Measurements from ENCODE around the gene LCP1. TPM values are rescaled to one million over a fixed set of nuclear protein-coding genes. Genes with fewer than 3 reads are reported as not detected.

LCP1 gene
- total and polyA plus RNA-seq, 2 of the 13 experiments (the other 11 are each of a cell fraction or from before 2014, with no cell fraction given) = 1.6 TPM

DNA sequence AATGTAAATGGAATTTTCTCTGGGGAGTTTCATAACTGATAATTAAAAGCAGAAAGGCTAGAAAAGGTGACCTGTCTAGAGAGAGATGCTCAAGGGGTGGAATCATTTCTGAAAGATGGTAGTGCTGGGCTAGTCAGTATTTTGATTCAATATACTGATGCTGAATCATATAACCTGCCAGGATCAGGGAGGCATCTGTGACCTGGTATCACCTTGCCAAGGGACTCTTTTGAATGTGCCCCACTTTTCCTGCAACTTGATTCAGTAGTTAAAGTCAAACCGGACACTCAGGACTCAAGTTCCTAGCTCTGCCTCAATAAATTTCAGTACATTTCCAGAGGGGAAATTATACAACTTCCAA, 15.8 kb downstream of the LCP1 start:
- ChIA-PET CTCF (ENCODE audit: low intra/inter-chr PET ratio, low total read pairs) (no interaction called here), POLR2A (no interaction called here)
- H4K20me1 ChIP-seq (ENCODE audit: insufficient read depth, low read length) = no peaks in the 10 kb centered on the region
- 0% methylated on average over 1 of the region's 1 CpG for WGBS (ENCODE audit: low lambda C conversion rate)
- no TSS peak for BruUV-seq (replicated peaks)
- no peak overlapping the region for H2AFZ ChIP-seq (ENCODE audit: low read length)
- no peak overlapping the region for H3K9ac ChIP-seq (ENCODE audit: insufficient read depth, low read depth, low read length)
- intact Hi-C loops (cut with micrococcal nuclease; ENCODE audit: unreplicated experiment) (no loop called here), in situ Hi-C loops (cut with HindIII; ENCODE audit: extremely low pct_ligation_motif_present, low pct_unique_long_range_greater_than_20kb) (no loop called here)
- no peaks in the 10 kb centered on the region for H3K9me3 ChIP-seq (ENCODE audit: low read length)
- TF ChIP-seq, protein P1, sequence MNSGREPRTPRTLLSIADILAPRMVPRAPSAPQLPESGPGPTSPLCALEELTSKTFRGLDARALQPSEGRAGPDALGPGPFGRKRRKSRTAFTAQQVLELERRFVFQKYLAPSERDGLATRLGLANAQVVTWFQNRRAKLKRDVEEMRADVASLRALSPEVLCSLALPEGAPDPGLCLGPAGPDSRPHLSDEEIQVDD (CRISPR knock-in tag; IDR thresholded peaks at IDR 0.05; ENCODE audit: borderline replicate concordance) = no peak
- TF ChIP-seq CCDC6 (CRISPR knock-in tag; IDR thresholded peaks at IDR 0.05) (no peak), ZNF333 (CRISPR knock-in tag; IDR thresholded peaks at IDR 0.05; ENCODE audit: borderline replicate concordance) (no peak), TOE1 (CRISPR knock-in tag; IDR thresholded peaks at IDR 0.05) (no peak), ZNF614 (CRISPR knock-in tag; IDR thresholded peaks at IDR 0.05; ENCODE audit: borderline replicate concordance) (no peak), SOX5 (CRISPR knock-in tag; IDR thresholded peaks at IDR 0.05; ENCODE audit: borderline replicate concordance) (no peak)
- TF ChIP-seq, protein P2, sequence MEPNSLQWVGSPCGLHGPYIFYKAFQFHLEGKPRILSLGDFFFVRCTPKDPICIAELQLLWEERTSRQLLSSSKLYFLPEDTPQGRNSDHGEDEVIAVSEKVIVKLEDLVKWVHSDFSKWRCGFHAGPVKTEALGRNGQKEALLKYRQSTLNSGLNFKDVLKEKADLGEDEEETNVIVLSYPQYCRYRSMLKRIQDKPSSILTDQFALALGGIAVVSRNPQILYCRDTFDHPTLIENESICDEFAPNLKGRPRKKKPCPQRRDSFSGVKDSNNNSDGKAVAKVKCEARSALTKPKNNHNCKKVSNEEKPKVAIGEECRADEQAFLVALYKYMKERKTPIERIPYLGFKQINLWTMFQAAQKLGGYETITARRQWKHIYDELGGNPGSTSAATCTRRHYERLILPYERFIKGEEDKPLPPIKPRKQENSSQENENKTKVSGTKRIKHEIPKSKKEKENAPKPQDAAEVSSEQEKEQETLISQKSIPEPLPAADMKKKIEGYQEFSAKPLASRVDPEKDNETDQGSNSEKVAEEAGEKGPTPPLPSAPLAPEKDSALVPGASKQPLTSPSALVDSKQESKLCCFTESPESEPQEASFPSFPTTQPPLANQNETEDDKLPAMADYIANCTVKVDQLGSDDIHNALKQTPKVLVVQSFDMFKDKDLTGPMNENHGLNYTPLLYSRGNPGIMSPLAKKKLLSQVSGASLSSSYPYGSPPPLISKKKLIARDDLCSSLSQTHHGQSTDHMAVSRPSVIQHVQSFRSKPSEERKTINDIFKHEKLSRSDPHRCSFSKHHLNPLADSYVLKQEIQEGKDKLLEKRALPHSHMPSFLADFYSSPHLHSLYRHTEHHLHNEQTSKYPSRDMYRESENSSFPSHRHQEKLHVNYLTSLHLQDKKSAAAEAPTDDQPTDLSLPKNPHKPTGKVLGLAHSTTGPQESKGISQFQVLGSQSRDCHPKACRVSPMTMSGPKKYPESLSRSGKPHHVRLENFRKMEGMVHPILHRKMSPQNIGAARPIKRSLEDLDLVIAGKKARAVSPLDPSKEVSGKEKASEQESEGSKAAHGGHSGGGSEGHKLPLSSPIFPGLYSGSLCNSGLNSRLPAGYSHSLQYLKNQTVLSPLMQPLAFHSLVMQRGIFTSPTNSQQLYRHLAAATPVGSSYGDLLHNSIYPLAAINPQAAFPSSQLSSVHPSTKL (CRISPR knock-in tag; IDR thresholded peaks at IDR 0.05) = no peak
- TF ChIP-seq, protein P3, sequence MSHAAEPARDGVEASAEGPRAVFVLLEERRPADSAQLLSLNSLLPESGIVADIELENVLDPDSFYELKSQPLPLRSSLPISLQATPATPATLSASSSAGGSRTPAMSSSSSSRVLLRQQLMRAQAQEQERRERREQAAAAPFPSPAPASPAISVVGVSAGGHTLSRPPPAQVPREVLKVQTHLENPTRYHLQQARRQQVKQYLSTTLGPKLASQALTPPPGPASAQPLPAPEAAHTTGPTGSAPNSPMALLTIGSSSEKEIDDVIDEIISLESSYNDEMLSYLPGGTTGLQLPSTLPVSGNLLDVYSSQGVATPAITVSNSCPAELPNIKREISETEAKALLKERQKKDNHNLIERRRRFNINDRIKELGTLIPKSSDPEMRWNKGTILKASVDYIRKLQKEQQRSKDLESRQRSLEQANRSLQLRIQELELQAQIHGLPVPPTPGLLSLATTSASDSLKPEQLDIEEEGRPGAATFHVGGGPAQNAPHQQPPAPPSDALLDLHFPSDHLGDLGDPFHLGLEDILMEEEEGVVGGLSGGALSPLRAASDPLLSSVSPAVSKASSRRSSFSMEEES (CRISPR knock-in tag; IDR thresholded peaks at IDR 0.05) = no peak
- TF ChIP-seq, protein P4, sequence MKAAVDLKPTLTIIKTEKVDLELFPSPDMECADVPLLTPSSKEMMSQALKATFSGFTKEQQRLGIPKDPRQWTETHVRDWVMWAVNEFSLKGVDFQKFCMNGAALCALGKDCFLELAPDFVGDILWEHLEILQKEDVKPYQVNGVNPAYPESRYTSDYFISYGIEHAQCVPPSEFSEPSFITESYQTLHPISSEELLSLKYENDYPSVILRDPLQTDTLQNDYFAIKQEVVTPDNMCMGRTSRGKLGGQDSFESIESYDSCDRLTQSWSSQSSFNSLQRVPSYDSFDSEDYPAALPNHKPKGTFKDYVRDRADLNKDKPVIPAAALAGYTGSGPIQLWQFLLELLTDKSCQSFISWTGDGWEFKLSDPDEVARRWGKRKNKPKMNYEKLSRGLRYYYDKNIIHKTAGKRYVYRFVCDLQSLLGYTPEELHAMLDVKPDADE (CRISPR knock-in tag; IDR thresholded peaks at IDR 0.05) = no peak
- no peak for DNase-seq (ENCODE audit: low spot score)
- FAIRE-seq = no peak
- no peak overlapping the region for H3K27ac ChIP-seq (ENCODE audit: extremely low read length, insufficient read depth, low read length)
- peaks cover 11% of the 10 kb centered on the region; the same call in 1 of the 2 replicates for H3K4me1 ChIP-seq (ENCODE audit: insufficient read depth, low read length)
- no peaks in the 10 kb centered on the region for H3K79me2 ChIP-seq (ENCODE audit: insufficient read depth, low read length)
- no peak overlapping the region for H3K4me3 ChIP-seq (replicated peaks in 1 of 3; ENCODE audit: insufficient read depth in 1 of 3, low read depth in 2 of 3, low read length in 3 of 3)
- no peaks in the 10 kb centered on the region for H3K27me3 ChIP-seq (ENCODE audit: control insufficient read depth in 1 of 2, insufficient read depth in 2 of 2, low read length in 2 of 2)
- no peaks in the 10 kb centered on the region for H3K36me3 ChIP-seq (replicated peaks in 1 of 2; ENCODE audit: control insufficient read depth in 1 of 2, insufficient read depth in 2 of 2, low read length in 2 of 2)
- H3K4me2 ChIP-seq (ENCODE audit: low read depth, low read length) = no peak overlapping the region
- ATAC-seq = no peak
